Tibial nerve (tissue), 3 donors: ENCODE data around the gene CREB3L1.

ENCODE experiments used
- POLR2A ChIP-seq, 2 donors: fragments of 450-650 bp; IDR thresholded peaks; one replicate each; pipeline ENCODE4 v1.6.1; 2017; ENCODE audit warnings: antibody characterized with exemption in 2 of 2, mild to moderate bottlenecking in 2 of 2, moderate library complexity in 2 of 2
- TF ChIP-seq, protein P1 (sequence below), 5 experiments: fragments of 200-600 bp in 3 of 5; fragments of 450-650 bp in 2 of 5; sonication (generic) in 3 of 5; IDR thresholded peaks; one replicate each; pipeline ENCODE4 v1.5.1; 2016 to 2019; ENCODE audit warnings: antibody characterized with exemption in 5 of 5, mild to moderate bottlenecking in 3 of 5, moderate library complexity in 2 of 5

DNA sequence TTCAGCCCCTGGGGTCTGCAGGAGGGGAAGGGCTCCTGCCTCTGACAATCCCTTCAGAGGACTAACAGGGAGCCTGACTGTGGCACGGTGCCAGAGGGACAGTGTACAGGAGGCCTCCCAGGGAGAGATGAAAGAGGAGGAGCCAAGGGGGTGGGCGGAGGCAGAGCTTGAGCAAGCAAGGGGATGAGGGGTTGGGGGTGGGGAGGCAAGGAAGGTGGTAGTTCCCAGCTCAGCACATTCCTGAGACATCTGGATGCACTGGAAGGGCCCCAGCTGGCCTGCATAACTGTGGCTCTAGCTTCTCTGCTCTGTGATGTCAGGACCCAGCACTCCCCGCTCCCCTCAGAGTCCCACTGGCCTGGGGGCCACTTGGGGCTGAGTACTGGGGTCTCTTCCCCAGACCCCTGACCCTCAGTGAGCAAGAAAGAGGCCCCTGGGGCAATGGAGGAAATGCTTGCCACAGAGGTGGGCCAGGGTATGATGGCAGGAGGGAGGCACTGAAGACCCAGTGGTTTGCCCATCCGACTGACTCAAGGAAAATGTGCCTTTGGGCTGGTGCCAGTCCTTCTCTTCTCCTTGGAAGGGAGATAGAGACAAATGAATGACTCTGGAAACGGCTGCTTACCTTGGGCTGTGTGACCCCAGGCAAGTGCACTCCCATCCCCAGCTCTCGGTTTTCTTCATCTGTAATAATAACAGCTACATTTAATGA lies 13.3 kb downstream of the CREB3L1 start:
- no peak for TF ChIP-seq POLR2A (IDR thresholded peaks at IDR 0.05)
- TF ChIP-seq, protein P1, sequence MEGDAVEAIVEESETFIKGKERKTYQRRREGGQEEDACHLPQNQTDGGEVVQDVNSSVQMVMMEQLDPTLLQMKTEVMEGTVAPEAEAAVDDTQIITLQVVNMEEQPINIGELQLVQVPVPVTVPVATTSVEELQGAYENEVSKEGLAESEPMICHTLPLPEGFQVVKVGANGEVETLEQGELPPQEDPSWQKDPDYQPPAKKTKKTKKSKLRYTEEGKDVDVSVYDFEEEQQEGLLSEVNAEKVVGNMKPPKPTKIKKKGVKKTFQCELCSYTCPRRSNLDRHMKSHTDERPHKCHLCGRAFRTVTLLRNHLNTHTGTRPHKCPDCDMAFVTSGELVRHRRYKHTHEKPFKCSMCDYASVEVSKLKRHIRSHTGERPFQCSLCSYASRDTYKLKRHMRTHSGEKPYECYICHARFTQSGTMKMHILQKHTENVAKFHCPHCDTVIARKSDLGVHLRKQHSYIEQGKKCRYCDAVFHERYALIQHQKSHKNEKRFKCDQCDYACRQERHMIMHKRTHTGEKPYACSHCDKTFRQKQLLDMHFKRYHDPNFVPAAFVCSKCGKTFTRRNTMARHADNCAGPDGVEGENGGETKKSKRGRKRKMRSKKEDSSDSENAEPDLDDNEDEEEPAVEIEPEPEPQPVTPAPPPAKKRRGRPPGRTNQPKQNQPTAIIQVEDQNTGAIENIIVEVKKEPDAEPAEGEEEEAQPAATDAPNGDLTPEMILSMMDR (IDR thresholded peaks at IDR 0.05) = no peak
